HG03095 (cell line): ENCODE data around the gene SLC4A2.

Experiments used
- ATAC-seq: cut with Tn5 transposase; IDR thresholded peaks from one replicate; pipeline ENCODE4 v1.9.1; 2021; ENCODE audit warnings: moderate library complexity; ENCODE audit not compliant: unreplicated experiment

SLC4A2 gene

GRCh38 chr7:151077705-151078232 is 18.4 kb downstream of the SLC4A2 start:
- no peak for ATAC-seq

- no peak for ATAC-seq
These were observed 19.0 kb downstream of the SLC4A2 start for GRCh38 chr7:151078233-151079040.

DNA sequence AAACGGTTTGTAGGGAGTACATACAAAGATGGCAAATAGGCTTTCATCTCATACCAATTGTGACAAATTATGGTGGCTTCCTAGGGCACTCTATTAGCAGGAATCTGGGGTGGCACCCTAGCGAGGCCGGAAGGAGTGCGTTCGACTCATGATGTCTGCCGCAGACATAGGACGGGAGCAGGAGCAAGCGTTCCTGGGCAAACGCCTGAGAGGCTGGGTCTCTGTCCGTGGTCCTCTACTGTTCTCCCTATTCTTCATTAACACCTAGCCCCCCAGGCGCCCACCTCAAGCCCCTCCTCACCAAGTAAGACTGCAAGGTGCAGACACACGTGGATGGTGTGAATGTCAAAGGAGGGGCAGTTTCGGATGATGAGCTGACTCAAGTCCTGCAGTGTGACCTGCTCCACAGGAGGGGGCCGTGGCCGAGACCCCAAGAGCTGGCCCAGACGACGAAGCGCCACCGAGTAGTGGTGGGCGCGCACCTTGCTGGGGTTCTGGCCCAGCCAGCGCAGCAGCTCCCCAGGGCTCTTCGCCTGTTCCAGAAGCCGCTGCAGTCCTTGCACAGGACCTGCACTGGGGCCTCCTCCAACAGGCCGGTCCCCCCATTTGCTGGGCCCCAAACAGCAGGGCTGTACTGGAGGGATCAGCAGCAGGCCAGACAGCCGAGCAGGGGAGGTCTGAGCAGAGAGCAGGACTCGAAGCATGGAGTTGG is 20.0 kb downstream of the SLC4A2 start:
- ATAC-seq = no peak

GRCh38 chr7:151080067-151080521 is 20.7 kb downstream of the SLC4A2 start:
- ATAC-seq = no peak

DNA sequence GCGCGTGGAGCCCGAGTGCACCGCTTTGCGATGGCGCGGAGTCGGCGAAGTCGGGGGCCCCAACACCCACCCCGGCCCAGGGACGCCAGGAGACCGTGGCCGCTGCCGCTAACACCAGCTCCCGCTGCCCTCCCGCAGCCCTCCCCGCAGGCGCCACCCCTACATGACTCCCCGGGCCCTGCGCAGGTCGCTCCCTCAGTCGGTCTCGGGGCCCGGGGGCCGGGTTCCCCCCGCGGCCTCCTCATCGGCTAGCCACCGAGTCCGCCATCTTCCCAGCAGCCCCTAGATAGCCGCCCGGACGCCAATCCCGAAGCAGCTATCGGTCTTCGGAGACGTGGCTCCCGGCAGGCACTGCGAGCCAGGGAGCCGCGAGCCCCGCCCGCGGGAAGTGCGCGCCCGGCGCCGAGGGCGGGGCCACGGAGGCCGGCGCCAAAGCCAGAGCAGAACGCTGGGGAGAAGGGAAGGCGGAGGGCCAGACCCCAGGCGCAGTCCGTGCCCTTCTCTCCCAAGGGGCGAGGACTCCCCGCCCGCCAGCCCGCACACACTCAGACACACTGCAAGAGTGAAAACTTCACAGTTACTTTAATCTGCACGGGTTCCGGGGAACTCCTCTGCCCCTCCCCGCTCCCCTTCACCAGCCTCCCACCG is 21.3 kb downstream of the SLC4A2 start, which contains the start of gene FASTK:
FASTK (minus strand) TSS at position 288 of the 648 bp plus-strand sequence; CDS start at position 245, 43 bp downstream.
- peak; percentile 73 for ATAC-seq

- no peak for ATAC-seq
These were observed 22.0 kb downstream of the SLC4A2 start for GRCh38 chr7:151081170-151082101.

DNA sequence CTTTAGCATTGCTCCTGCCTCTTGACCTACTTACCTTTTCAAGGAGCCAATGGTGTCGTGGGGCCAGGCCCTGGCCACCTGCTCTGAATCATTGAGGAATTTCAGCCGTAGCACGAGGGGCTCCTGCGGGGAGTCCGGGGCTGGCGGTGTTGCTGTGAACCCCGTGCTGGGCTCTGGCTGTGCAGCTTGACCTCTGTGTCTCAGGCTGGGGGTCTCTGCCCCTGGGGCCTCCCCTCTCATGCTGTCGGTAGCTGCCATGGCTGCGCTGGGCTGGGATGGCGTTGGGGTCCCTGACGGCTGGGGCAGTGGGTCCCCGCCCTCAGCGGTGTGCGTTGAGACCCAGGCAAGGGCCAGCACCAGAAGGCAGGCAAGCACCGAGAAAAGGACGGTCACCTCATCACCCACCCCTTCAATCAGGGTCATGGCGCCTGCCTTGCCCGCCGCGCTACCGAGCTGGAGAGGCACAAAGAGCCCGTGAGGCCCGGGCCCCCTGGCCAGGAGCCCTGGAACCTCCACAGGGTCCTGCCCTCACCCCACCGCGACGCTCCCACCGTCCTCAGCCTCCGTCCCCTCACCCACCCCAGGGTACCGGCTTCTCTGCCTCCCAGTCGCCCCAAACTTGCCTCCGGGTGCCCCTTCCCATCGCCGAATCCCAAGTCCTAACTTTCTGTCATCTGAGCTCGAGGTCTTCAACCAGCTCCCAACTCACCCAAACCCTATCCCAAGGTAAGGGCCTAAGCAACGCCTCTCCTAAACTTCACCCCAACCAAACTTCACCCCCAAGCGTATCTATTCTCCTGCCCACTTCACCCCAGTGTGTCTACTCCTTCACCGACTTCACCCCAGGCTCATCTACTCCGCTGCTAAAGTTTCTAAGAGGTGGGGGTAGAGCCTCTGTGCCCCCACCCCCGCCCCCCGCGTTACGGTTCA is 23.0 kb downstream of the SLC4A2 start:
- ATAC-seq = no peak

DNA sequence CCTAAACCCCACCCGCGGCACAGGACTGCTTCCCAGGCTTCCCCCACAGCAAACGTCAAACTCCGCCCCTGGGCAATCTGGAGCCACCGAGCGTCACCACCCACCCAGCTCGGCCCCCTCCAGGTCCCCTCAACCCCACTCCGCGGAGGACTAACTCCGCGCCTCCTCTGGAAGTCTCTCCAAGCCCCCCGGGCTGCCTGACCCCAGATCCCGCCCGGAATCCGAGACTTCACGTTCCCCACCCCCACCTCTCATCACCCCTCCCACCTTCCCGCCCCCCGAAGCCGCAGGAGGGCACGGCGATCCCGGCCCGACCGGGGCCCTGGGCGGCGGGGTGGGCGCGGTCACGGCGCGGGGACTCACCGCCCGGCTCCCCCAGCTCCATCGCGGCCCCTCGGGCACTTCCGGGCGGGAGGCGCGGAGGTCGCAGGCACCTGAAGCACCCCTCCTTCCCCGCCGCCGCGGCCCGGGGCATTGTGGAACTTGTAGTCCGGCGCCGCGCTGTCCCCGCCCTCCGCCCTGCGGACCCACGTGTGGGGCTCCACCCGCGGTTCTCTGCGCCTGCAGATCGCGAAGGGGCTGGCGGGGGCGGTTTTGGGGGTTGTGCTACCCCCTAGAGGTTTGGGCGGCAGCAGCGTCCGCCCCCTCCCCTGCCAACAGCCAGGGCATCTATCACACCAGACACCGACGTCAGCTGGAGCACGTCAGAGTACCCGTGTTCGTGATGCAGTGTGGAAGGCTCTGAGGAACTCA is 23.9 kb downstream of the SLC4A2 start, which contains the start of gene TMUB1:
TMUB1 (minus strand) TSS at position 423 of the 753 bp plus-strand sequence. CDS start 930 bp downstream, outside the sequence.
- ATAC-seq = peak; percentile 44

DNA sequence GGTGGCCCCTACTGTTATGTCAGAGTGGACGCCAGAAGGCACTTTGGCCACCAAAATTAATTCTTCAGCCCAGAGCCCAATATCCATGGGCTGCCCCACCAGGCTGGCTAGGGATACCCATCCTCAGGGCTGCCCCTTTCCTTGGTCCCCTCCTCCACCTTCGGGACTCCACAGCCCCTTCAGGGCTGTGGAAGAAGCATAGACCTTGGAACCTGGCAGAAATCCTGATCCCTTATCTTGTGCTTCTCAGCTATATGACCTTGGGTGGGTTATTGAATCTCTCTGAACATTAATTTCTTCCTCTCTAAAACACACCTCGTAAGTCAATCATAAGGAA is 24.4 kb downstream of the SLC4A2 start:
- no peak for ATAC-seq

- ATAC-seq = no peak
These were observed 25.9 kb downstream of the SLC4A2 start for GRCh38 chr7:151085329-151085690.

GRCh38 chr7:151085691-151086620 is 26.6 kb downstream of the SLC4A2 start, which contains the start of gene AGAP3:
Gene AGAP3, plus strand, starts transcription at chr7:151086475. Its CDS starts 267 bp downstream, at chr7:151086742.
- ATAC-seq = peak; percentile 42

GRCh38 chr7:151086802-151087244 is 27.4 kb downstream of the SLC4A2 start:
- no peak for ATAC-seq

DNA sequence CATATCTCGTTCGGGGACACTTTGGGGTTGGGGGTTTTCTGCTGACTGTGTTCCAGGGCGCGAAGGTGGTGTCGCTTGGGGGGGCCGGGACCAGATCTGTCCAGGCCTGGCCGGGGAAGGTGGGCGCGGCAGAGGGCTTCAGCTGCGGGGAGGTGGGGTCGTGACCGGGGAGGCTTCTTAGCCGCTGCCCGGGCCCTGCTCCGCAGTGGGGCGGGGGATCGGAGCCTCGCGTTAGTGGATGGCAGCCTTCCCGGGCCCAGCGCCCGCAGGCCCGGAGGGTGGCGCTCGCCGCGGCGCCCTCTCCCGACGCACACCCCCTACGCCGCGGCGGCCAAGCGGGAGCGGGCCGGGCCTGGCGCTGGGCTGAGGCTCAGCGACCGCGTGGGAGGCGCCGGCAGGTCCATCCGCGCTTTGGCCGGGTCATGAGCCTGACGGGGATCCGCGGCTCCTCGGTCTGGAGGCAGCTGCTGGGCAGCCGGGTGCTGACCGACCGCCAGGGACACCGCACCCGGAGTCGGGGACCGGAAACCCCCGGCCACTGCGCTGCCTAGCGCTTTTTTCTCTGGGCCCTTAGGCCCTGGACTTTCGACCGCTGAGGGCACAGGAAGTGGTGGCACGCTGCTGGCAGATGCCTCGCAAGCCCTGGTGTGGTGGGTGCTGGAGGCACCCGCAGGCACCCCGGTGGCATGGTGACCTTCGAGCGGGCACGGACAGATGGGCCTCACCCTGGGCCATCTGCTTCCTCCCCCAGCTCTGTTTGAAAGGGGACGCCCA is 28.0 kb downstream of the SLC4A2 start:
- peak; percentile 24 for ATAC-seq

- no peak for ATAC-seq
These were observed 28.8 kb downstream of the SLC4A2 start for GRCh38 chr7:151088019-151088855.

- ATAC-seq = no peak
These were observed 29.7 kb downstream of the SLC4A2 start for GRCh38 chr7:151088856-151089699.
